GM18505 (cell line): ENCODE data around the gene SLC16A3.

ENCODE experiments used
- ATAC-seq: cut with Tn5 transposase; IDR thresholded peaks from one replicate; pipeline ENCODE4 v1.9.1; 2021; ENCODE audit not compliant: unreplicated experiment
- POLR2A ChIP-seq: IDR thresholded peaks from 4 replicates; pipeline ENCODE4 v1.6.1; 2011; ENCODE audit warnings: borderline replicate concordance; ENCODE audit not compliant: insufficient read depth, insufficient read length; ENCODE audit errors: extremely low read depth

Gene SLC16A3

GRCh38 chr17:82282239-82283207 lies 53.7 kb downstream of the SLC16A3 start:
- TF ChIP-seq POLR2A, result no peak
- ATAC-seq, result no peak

DNA sequence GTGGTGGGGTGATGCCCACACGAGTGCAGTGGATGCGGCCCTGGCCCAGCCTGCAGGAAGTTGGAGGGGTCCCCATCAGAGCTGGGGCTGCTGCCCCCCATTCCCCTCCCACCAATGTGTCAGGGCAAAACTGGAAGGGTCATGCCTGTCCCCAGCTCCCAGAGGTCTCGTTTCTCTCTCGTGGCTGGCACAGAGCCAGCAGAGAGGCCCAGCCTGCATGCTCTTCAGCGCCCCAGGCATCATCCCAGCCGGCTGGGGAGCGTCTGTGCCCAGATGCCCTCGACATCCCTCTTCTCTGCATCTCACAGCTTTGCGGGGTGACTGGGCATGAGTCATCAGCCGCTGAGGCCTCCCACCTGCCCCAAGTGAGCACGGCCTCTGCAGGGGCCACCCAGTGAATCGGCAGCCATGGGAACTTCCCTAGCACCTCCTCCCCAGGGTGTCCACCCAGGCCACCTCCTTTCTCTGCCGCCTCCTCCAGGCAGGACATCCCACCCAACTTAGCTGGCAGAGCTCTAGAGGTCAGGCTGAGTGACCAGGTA lies 54.4 kb downstream of the SLC16A3 start:
- ATAC-seq, result no peak
- TF ChIP-seq POLR2A, result no peak

DNA sequence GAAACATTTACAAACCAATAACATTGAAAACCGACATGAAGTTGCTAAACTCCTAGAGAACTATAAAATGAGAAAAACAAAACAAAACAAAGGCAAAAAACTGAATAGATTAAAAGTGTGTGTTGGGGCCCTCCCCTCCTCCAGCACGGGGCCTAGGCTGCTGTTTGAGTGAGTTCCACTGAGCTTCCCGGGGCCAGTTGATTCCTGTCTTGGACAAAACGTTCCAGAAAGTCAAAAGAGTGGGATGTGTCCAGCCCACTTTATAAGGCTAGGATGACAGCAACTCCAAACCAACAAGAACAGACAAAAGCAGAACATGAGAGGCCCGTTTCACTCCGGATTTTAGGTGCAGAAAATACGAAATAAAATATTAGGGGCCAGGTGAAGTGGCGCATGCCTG lies 56.3 kb downstream of the SLC16A3 start:
- no peak for TF ChIP-seq POLR2A
- no peak for ATAC-seq

GRCh38 chr17:82287013-82287867 lies 58.4 kb downstream of the SLC16A3 start:
- no peak for ATAC-seq
- TF ChIP-seq POLR2A, result no peak

DNA sequence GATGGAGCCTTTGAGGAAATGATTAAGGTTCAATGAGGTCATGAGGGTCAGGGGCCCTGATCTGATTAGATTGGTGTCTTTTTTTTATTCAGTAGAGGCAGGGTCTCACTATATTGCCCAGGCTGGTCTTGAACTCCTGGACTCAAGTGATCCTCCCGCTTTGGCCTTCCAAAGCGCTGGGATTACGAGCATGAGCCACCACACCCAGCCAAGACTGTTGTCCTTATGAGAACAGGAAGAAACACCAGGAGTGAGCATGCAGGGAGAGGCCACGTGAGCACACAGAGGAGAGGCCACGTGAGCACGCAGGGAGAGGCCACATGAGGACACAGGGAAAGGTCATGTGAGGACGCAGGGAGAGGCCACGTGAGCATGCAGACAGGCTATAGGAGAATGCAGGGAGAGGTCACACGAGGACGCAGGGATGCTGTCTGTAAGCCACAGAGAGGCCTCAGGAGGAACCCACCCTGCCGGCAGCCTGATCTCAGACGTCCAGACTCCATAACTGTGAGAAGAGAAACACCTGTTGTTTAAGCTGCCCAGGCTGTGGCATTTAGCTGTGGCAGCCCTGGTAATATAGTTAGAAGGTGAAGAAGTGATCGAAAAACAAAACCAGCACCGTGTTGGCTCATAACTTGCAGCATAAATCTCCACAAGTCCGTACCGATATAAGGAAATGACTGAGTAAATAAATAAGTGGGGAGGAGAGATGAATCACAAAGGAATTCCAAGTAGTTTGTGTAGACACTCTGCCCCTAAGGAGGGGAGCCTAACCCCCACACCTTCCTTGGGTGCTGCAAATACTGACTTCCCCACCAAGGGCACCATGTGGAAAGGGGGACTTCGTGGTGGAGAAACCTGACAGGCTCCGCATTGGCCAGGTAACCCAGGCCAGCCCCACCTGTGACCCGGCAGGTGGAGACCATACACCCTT lies 59.3 kb downstream of the SLC16A3 start:
- TF ChIP-seq POLR2A, result no peak
- no peak for ATAC-seq
